Measurements from ENCODE around the gene NLE1.
"Not testable (repeated sequence)": the region's sequence is repeated elsewhere in the genome, so short reads cannot be mapped to it uniquely, and the experiment has no call there.

NLE1 gene

DNA sequence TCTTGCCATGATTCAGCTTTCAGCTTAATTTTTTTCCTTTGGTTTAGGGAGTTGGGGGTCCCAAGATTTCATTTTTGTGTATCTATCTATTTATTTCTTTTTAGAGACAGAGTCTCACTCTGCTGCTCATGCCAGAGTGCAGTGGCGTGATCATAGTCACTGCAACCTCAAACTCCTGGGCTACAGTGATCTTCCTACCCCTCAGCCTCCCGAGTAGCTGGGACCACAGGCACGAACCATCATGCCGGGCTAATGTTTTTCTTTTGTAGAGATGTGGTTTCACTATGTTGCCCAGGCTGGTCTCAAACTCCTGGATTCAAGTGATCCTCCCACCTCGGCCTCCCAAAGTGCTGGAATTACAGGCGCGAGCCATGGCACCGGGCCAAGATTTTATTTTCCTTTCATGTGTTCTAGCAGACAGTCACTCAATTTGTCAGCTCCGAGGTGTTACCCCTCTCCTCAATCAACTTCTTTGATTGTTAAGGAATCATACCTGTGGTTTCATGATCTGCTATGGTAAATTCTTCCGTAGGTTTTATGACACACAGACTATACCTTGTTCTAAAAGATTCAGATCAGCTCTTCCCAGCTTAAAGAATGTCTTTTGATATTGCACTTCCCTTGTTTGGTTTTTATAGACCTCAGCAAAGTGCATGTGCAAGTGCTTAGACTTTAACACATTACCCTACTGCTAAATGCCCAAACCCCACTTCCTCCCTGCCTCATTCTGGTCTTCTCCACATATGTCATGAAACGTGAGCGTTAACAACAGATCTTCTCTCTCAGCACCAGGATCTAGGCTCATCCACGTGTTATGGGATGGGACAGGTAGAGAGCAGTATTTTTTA is 18.5 kb upstream of the NLE1 start:
- Histone ChIP-seq H3K36me3 (ENCODE audit: insufficient read depth, low read length) (no peaks in the 10 kb centered on the region), H3K27me3 (ENCODE audit: control insufficient read depth in 1 of 2, insufficient read depth in 2 of 2, low read length in 2 of 2) (no peaks in the 10 kb centered on the region), H3K9me3 (ENCODE audit: low read length) (no peaks in the 10 kb centered on the region), H3K4me3 (ENCODE audit: low read depth in 1 of 2, low read length in 2 of 2) (no peak overlapping the region), H3K4me1 (ENCODE audit: insufficient read depth, low read length) (no peaks in the 10 kb centered on the region), H3K27ac (ENCODE audit: low read depth, low read length) (no peak overlapping the region), H3K9ac (ENCODE audit: low read length) (no peak overlapping the region)

GRCh38 chr17:35159940-35160339 is 17.8 kb upstream of the NLE1 start:
- Histone ChIP-seq H3K9me3 (ENCODE audit: low read length) (no peaks in the 10 kb centered on the region), H3K4me1 (ENCODE audit: insufficient read depth, low read length) (no peaks in the 10 kb centered on the region), H3K27me3 (ENCODE audit: control insufficient read depth in 1 of 2, insufficient read depth in 2 of 2, low read length in 2 of 2) (no peaks in the 10 kb centered on the region), H3K4me3 (ENCODE audit: low read depth in 1 of 2, low read length in 2 of 2) (no peak overlapping the region), H3K9ac (ENCODE audit: low read length) (no peak overlapping the region), H3K27ac (ENCODE audit: low read depth, low read length) (no peak overlapping the region), H3K36me3 (ENCODE audit: insufficient read depth, low read length) (no peaks in the 10 kb centered on the region)

DNA sequence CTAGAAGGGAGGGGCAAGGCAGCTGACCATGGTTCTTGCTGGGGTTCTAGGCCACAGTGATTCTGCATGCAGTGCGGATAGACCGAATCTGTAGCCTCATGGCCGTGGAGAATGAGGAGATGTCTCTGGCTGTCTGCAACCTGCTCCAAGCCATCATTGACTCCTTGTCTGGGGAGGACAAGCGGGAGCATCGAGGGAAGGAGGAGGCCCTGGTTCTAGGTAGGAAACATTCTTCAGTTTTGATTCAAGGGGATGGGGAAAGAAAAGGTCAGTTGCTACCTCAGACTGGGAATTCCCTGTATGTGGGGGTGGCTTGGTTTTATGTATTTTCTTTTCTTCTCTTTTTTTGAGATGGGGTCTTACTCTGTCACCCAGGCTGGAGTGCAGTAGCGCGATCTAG is 13.1 kb upstream of the NLE1 start:
- H3K27ac ChIP-seq (ENCODE audit: low read depth, low read length): no peak overlapping the region
- H3K27me3 ChIP-seq (ENCODE audit: control insufficient read depth in 1 of 2, insufficient read depth in 2 of 2, low read length in 2 of 2): no peaks in the 10 kb centered on the region
- no peak overlapping the region for H3K9ac ChIP-seq (ENCODE audit: low read length)
- H3K4me3 ChIP-seq (ENCODE audit: low read depth in 1 of 2, low read length in 2 of 2): no peak overlapping the region
- H3K36me3 ChIP-seq (ENCODE audit: insufficient read depth, low read length): no peaks in the 10 kb centered on the region
- no peaks in the 10 kb centered on the region for H3K9me3 ChIP-seq (ENCODE audit: low read length)
- H3K4me1 ChIP-seq (ENCODE audit: insufficient read depth, low read length): no peaks in the 10 kb centered on the region

- Histone ChIP-seq H3K4me1 (ENCODE audit: insufficient read depth, low read length) (no peaks in the 10 kb centered on the region), H3K27me3 (ENCODE audit: control insufficient read depth in 1 of 2, insufficient read depth in 2 of 2, low read length in 2 of 2) (no peaks in the 10 kb centered on the region), H3K4me3 (ENCODE audit: low read depth in 1 of 2, low read length in 2 of 2) (no peak overlapping the region), H3K36me3 (ENCODE audit: insufficient read depth, low read length) (no peaks in the 10 kb centered on the region), H3K27ac (ENCODE audit: low read depth, low read length) (no peak overlapping the region), H3K9ac (ENCODE audit: low read length) (no peak overlapping the region), H3K9me3 (ENCODE audit: low read length) (no peaks in the 10 kb centered on the region)
Observed at GRCh38 chr17:35154196-35155165, 12.4 kb upstream of the NLE1 start.

GRCh38 chr17:35152421-35153140 is 10.5 kb upstream of the NLE1 start:
- Histone ChIP-seq H3K4me3 (ENCODE audit: low read depth in 1 of 2, low read length in 2 of 2) (no peak overlapping the region), H3K27ac (ENCODE audit: low read depth, low read length) (no peak overlapping the region), H3K9me3 (ENCODE audit: low read length) (no peaks in the 10 kb centered on the region), H3K27me3 (ENCODE audit: control insufficient read depth in 1 of 2, insufficient read depth in 2 of 2, low read length in 2 of 2) (no peaks in the 10 kb centered on the region), H3K9ac (ENCODE audit: low read length) (no peak overlapping the region), H3K36me3 (ENCODE audit: insufficient read depth, low read length) (no peaks in the 10 kb centered on the region), H3K4me1 (ENCODE audit: insufficient read depth, low read length) (no peaks in the 10 kb centered on the region)

DNA sequence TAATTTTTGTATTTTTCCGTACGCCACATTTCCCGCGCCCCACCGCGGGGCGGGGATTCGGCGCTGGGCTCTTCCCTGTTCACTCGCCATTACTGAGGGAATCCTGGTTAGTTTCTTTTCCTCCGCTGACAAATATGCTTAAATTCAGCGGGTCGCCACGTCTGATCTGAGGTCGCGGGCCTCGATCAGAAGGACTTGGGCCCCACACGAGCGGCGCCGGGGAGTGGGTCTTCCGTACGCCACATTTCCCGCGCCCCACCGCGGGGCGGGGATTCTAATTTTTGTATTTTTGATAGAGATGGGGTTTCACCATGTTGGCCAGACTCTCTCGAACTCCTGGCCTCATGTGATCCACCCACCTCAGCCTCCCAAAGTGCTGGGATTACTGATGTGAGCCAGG is 9.0 kb upstream of the NLE1 start:
- not testable (repeated sequence) for H3K4me3 ChIP-seq (ENCODE audit: low read depth in 1 of 2, low read length in 2 of 2); H3K4me1 ChIP-seq (ENCODE audit: insufficient read depth, low read length); H3K27me3 ChIP-seq (ENCODE audit: control insufficient read depth in 1 of 2, insufficient read depth in 2 of 2, low read length in 2 of 2); H3K9ac ChIP-seq (ENCODE audit: low read length); H3K36me3 ChIP-seq (ENCODE audit: insufficient read depth, low read length); H3K27ac ChIP-seq (ENCODE audit: low read depth, low read length); H3K9me3 ChIP-seq (ENCODE audit: low read length)

DNA sequence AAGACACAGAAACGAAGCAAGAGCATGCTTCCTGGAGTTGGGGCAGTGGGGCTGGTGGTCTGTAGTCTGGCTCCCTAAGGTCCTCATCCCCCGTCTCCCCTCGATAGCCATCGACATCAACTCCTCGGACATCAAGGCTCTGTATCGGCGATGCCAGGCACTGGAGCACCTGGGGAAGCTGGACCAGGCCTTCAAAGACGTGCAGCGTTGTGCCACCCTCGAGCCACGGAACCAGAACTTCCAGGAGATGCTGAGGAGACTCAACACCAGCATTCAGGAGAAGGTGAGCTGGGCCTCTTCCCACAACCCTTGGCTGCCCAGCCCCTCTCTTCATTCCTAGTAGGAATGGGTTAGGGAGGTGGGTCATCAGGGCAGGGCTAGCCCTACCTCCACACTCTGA is 7.8 kb upstream of the NLE1 start:
- Histone ChIP-seq H3K9ac (ENCODE audit: low read length) (no peak overlapping the region), H3K4me1 (ENCODE audit: insufficient read depth, low read length) (no peaks in the 10 kb centered on the region), H3K4me3 (ENCODE audit: low read depth in 1 of 2, low read length in 2 of 2) (no peak overlapping the region), H3K27me3 (ENCODE audit: control insufficient read depth in 1 of 2, insufficient read depth in 2 of 2, low read length in 2 of 2) (no peaks in the 10 kb centered on the region), H3K27ac (ENCODE audit: low read depth, low read length) (no peak overlapping the region), H3K36me3 (ENCODE audit: insufficient read depth, low read length) (no peaks in the 10 kb centered on the region), H3K9me3 (ENCODE audit: low read length) (no peaks in the 10 kb centered on the region)

DNA sequence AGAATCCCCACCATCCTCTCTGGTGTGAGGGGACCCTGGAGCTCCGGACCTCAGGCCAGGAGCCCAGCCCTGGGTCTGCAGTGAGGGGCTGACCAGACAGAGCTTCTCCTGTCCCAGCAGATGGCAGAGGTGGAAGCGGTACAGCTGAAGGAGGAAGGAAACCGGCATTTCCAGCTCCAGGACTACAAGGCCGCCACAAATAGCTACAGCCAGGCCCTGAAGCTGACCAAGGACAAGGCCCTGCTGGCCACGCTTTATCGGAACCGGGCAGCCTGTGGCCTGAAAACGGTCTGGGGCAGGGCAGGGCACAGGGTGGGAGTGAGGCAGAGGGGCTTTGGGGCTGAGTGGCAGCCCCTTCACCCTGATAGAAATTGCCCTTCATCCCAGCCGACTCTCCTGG is 6.0 kb upstream of the NLE1 start:
- Histone ChIP-seq H3K4me3 (ENCODE audit: low read depth in 1 of 2, low read length in 2 of 2) (no peak overlapping the region), H3K4me1 (ENCODE audit: insufficient read depth, low read length) (no peaks in the 10 kb centered on the region), H3K9me3 (ENCODE audit: low read length) (no peaks in the 10 kb centered on the region), H3K27ac (ENCODE audit: low read depth, low read length) (no peak overlapping the region), H3K27me3 (ENCODE audit: control insufficient read depth in 1 of 2, insufficient read depth in 2 of 2, low read length in 2 of 2) (no peaks in the 10 kb centered on the region), H3K36me3 (ENCODE audit: insufficient read depth, low read length) (no peaks in the 10 kb centered on the region), H3K9ac (ENCODE audit: low read length) (no peak overlapping the region)

- H3K27ac ChIP-seq (ENCODE audit: low read depth, low read length): no peak within 1 kb of the TSS
- no peak within 1 kb of the TSS for H3K4me3 ChIP-seq (ENCODE audit: low read depth in 1 of 2, low read length in 2 of 2)
- no peaks in the 10 kb centered on the region for H3K4me1 ChIP-seq (ENCODE audit: insufficient read depth, low read length)
- no peaks in the 10 kb centered on the region for H3K27me3 ChIP-seq (ENCODE audit: control insufficient read depth in 1 of 2, insufficient read depth in 2 of 2, low read length in 2 of 2)
- no peak within 1 kb of the TSS for H3K9ac ChIP-seq (ENCODE audit: low read length)
- no peaks in the 10 kb centered on the region for H3K36me3 ChIP-seq (ENCODE audit: insufficient read depth, low read length)
- H3K9me3 ChIP-seq (ENCODE audit: low read length): no peaks in the 10 kb centered on the region
Observed at GRCh38 chr17:35147375-35147905, 5.3 kb upstream of the NLE1 start, which contains the start of gene UNC45B. TSS of gene UNC45B (plus strand) at chr17:35147817. CDS start at chr17:35148264, 447 bp downstream.

GRCh38 chr17:35146214-35146833 is 4.2 kb upstream of the NLE1 start:
- Histone ChIP-seq H3K4me1 (ENCODE audit: insufficient read depth, low read length) (no peaks in the 10 kb centered on the region), H3K9me3 (ENCODE audit: low read length) (no peaks in the 10 kb centered on the region), H3K4me3 (ENCODE audit: low read depth in 1 of 2, low read length in 2 of 2) (no peak overlapping the region), H3K27me3 (ENCODE audit: control insufficient read depth in 1 of 2, insufficient read depth in 2 of 2, low read length in 2 of 2) (no peaks in the 10 kb centered on the region), H3K9ac (ENCODE audit: low read length) (no peak overlapping the region), H3K36me3 (ENCODE audit: insufficient read depth, low read length) (no peaks in the 10 kb centered on the region), H3K27ac (ENCODE audit: low read depth, low read length) (no peak overlapping the region)
